MCF 10A (cell line): ENCODE data around the gene GLYAT. TPM values are rescaled to one million over a fixed set of nuclear protein-coding genes. Genes with fewer than 3 reads are reported as not detected.

Experiments
- Bru-seq: library from RNA; stranded (reverse); fragments of 400-500 nt; gene quantifications from one replicate; lab custom pipeline; 2021; lab: Mats Ljungman, UMichigan
- BruChase-seq, 2 experiments: library from RNA; stranded (reverse); fragments of 400-500 nt; gene quantifications; one replicate each; lab custom pipeline; 2021; lab: Mats Ljungman, UMichigan
- BruUV-seq: library from RNA; stranded (reverse); fragments of 400-500 nt; replicated peaks from 2 replicates; lab custom pipeline; 2021; lab: Mats Ljungman, UMichigan
- CTCF ChIA-PET: fragments of 300-600 bp; sonication (Branson Sonifier 250); formaldehyde crosslinking; extraction: SDS; loops from one replicate; lab custom pipeline; 2021; ENCODE audit warnings: antibody characterized with exemption, inconsistent platforms; lab: Yijun Ruan, JAX
- POLR2A ChIA-PET: fragments of 300-600, 350-650 bp; sonication (Branson Sonifier 250); formaldehyde crosslinking; extraction: SDS; loops from one replicate; lab custom pipeline; 2020; ENCODE audit warnings: antibody characterized with exemption, inconsistent platforms; lab: Yijun Ruan, JAX
- DNase-seq: peaks from one replicate; pipeline ENCODE4 v3.0.0-alpha.2; 2018; ENCODE audit not compliant: unreplicated experiment
- H3K27ac Mint-ChIP-seq: one replicate; pipeline ENCODE4 v1.8.0; 2022; ENCODE audit warnings: mild to moderate bottlenecking, low read depth, mixed read lengths; ENCODE audit not compliant: unreplicated experiment
- H3K27me3 Mint-ChIP-seq: one replicate; pipeline ENCODE4 v1.8.0; 2022; ENCODE audit warnings: mixed read lengths; ENCODE audit not compliant: insufficient read depth, unreplicated experiment
- H3K36me3 Mint-ChIP-seq: one replicate; pipeline ENCODE4 v1.8.0; 2022; ENCODE audit warnings: mild to moderate bottlenecking, moderate library complexity, mixed read lengths; ENCODE audit not compliant: insufficient read depth, unreplicated experiment
- H3K4me1 Mint-ChIP-seq: one replicate; pipeline ENCODE4 v1.8.0; 2022; ENCODE audit warnings: mixed read lengths; ENCODE audit not compliant: insufficient read depth, unreplicated experiment
- H3K4me3 Mint-ChIP-seq: one replicate; pipeline ENCODE4 v1.8.0; 2022; ENCODE audit warnings: mild to moderate bottlenecking, moderate library complexity, mixed read lengths; ENCODE audit not compliant: unreplicated experiment
- H3K9me3 Mint-ChIP-seq: one replicate; pipeline ENCODE4 v1.8.0; 2022; ENCODE audit warnings: mixed read lengths; ENCODE audit not compliant: unreplicated experiment
- intact Hi-C: fragments of 100-400 bp; cut with micrococcal nuclease; formaldehyde crosslinking; loops from 2 replicates; pipeline ENCODE4 v1.14.1; 2022
- long read RNA-seq: library from polyadenylated mRNA; stranded (forward); transcript quantifications from one replicate; pipeline ENCODE4 v2.0.0, GENCODE V29; 2022
- total RNA-seq: library from RNA; stranded (reverse); gene quantifications from 2 replicates; pipeline ENCODE4 v1.2.3, GENCODE V29; 2022
- TF ChIP-seq, protein P1 (sequence below): fragments of 200-600 bp; IDR thresholded peaks from one replicate; pipeline ENCODE4 v1.8.0; 2022; ENCODE audit warnings: antibody characterized with exemption, mild to moderate bottlenecking; ENCODE audit not compliant: unreplicated experiment

Gene GLYAT
- not detected in 2 replicates for total RNA-seq
- Bru-seq, nascent RNA: not detected
- BruChase-seq, experiment 1, labeled RNA remaining after a 6-hour chase: not detected
- not detected for BruChase-seq, experiment 2, labeled RNA remaining after a 2-hour chase
- long read RNA-seq: 0 reads

DNA sequence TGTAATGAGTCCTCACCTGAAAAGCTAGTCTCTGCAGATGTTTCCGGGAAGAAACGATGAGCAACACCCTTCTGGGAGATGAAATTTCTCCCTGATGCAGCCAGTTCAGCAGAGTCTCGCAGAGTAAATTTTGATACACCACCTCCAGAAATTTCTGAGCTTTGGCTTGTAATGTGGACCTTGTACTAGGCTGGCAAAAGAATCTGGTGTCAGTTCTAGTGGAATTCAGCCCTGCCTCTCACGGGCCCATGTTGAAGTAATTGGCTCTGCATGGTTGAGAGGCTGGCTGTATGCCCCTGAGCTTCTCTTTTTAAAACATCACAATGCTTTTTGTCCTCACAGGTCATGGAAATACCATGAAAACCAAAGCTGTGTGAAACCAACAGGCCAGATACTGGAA, at the start of gene GLYAT:
GLYAT (minus strand) TSS at position 125 of the 400 bp plus-strand sequence. CDS start 7,447 bp downstream, outside the sequence.
- no peak for DNase-seq
- TF ChIP-seq, protein P1, sequence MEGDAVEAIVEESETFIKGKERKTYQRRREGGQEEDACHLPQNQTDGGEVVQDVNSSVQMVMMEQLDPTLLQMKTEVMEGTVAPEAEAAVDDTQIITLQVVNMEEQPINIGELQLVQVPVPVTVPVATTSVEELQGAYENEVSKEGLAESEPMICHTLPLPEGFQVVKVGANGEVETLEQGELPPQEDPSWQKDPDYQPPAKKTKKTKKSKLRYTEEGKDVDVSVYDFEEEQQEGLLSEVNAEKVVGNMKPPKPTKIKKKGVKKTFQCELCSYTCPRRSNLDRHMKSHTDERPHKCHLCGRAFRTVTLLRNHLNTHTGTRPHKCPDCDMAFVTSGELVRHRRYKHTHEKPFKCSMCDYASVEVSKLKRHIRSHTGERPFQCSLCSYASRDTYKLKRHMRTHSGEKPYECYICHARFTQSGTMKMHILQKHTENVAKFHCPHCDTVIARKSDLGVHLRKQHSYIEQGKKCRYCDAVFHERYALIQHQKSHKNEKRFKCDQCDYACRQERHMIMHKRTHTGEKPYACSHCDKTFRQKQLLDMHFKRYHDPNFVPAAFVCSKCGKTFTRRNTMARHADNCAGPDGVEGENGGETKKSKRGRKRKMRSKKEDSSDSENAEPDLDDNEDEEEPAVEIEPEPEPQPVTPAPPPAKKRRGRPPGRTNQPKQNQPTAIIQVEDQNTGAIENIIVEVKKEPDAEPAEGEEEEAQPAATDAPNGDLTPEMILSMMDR: no peak
- no peak within 1 kb of the TSS for H3K27ac Mint-ChIP-seq
- H3K9me3 Mint-ChIP-seq: no peaks in the 10 kb centered on the region
- no peaks in the 10 kb centered on the region for H3K4me1 Mint-ChIP-seq
- no peaks in the 10 kb centered on the region for H3K36me3 Mint-ChIP-seq
- BruUV-seq: no TSS peak
- no peaks in the 10 kb centered on the region for H3K27me3 Mint-ChIP-seq
- CTCF ChIA-PET: interaction anchor here (1.0 to 1.5 kb wide), 3 partner anchors 25 to 57 kb away, joined by 3 to 9 read pairs (median 3); no protein-coding TSS in a partner anchor
- intact Hi-C loops: no loop called here
- no peak within 1 kb of the TSS for H3K4me3 Mint-ChIP-seq
- POLR2A ChIA-PET: interaction anchor here (0.7 kb wide), 1 partner anchor 158 kb away, joined by 3 read pairs; no protein-coding TSS in a partner anchor

GRCh38 chr11:58781345-58781744, 49.6 kb upstream of the GLYAT start:
- Mint-ChIP-seq H3K27me3 (no peaks in the 10 kb centered on the region), H3K27ac (no peak overlapping the region), H3K9me3 (no peaks in the 10 kb centered on the region), H3K4me3 (no peak overlapping the region), H3K4me1 (no peaks in the 10 kb centered on the region), H3K36me3 (no peaks in the 10 kb centered on the region)
- intact Hi-C loops: no loop called here
- TF ChIP-seq, protein P1: no peak
- no peak for DNase-seq
- ChIA-PET CTCF (interaction anchor here (0.7 to 0.9 kb wide), 2 partner anchors 100 to 118 kb away, joined by 3 read pairs; no protein-coding TSS in a partner anchor), POLR2A (no interaction called here)
- no TSS peak for BruUV-seq

DNA sequence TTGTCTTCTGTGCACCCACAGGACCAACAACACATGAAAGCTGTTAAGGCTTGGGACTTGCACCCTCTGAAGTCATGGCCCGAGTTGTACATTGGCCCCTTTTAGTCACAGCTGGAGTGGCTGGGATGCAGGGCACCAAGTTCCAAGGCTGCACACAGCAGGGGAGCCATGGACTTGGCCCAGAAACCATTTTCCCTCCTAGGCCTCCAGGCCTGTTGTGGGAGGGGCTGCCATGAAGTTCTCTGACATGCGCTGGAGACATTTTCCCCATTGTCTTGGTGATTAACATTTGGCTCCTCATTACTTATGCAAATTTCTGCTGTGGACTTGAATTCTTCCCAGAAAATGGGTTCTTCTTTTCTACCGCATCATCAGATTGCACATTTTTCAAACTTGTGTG, 48.8 kb upstream of the GLYAT start:
- Mint-ChIP-seq H3K36me3 (no peaks in the 10 kb centered on the region), H3K4me1 (no peaks in the 10 kb centered on the region), H3K27me3 (no peaks in the 10 kb centered on the region), H3K9me3 (no peaks in the 10 kb centered on the region), H3K27ac (no peak overlapping the region), H3K4me3 (no peak overlapping the region)
- ChIA-PET CTCF (interaction anchor here (0.5 to 0.8 kb wide), 2 partner anchors 50 to 278 kb away, joined by 3 read pairs; no protein-coding TSS in a partner anchor), POLR2A (no interaction called here)
- BruUV-seq: no TSS peak
- no peak for DNase-seq
- TF ChIP-seq, protein P1: no peak
- intact Hi-C loops: no loop called here

DNA sequence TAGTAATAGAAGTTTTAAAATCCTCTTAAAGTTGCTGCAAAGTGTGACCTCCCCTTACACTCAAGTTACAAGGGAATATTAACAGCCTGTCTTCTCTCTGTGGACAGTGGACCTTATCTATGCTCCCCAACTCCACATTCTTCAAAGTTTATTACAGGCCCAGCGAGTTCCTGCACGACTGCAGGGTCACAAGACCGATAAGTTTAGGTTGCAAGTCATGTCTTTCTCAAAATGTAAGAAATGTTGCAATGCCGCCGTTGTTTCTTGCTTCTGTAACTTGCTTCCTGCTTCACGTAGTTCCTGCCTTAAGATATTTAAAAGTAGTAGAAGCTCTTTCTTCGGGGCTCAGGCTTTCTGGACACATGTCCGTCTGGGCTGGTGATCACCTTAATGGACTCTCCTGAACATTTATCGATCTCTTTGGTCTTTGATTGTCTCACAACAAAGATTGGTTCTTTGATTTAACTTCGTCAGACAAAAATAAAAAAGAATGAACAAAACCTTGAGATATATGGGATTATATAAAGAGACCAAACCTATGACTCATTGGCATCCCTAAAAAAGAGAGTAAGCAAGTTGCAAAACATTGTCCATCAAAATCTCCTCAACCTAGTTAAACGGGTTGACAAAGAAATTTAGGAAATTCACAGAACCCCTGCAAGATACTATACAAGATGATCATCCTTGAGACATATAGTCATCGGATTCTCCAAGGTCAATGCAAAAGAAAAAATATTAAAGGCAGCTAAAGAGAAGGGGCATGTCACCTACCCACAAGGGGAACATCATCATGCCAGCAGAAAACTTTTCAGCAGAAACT, 45.4 kb upstream of the GLYAT start:
- BruUV-seq: no TSS peak
- no peak overlapping the region for H3K4me3 Mint-ChIP-seq
- H3K9me3 Mint-ChIP-seq: no peaks in the 10 kb centered on the region
- ChIA-PET CTCF (interaction anchor here (0.9 to 3.9 kb wide), 2 partner anchors 11 to 15 kb away, joined by 3 to 16 read pairs; no protein-coding TSS in a partner anchor), POLR2A (interaction anchor here (0.6 to 1.1 kb wide), 2 partner anchors 16 to 147 kb away, joined by 3 read pairs; no protein-coding TSS in a partner anchor)
- peaks cover 6% of the 10 kb centered on the region for H3K4me1 Mint-ChIP-seq
- no peak overlapping the region for H3K27ac Mint-ChIP-seq
- TF ChIP-seq, protein P1: no peak
- DNase-seq: no peak
- intact Hi-C loops: no loop called here
- H3K36me3 Mint-ChIP-seq: no peaks in the 10 kb centered on the region
- no peaks in the 10 kb centered on the region for H3K27me3 Mint-ChIP-seq
